GM12878 (cell line): ENCODE data around the gene LRRC57. TPM values are rescaled to one million over a fixed set of nuclear protein-coding genes. Genes with fewer than 3 reads are reported as not detected.

ENCODE experiments used
- ATAC-seq: fragments of 200-7000 bp; cut with Tn5 transposase; 3 replicates; pipeline ENCODE4 v1.9.1; 2020; ENCODE audit warnings: mild to moderate bottlenecking, moderate library complexity
- BruUV-seq: library from RNA; stranded (reverse); fragments of 400-500 nt; replicated peaks from 2 replicates; lab custom pipeline; 2021; lab: Mats Ljungman, UMichigan
- CTCF ChIA-PET: fragments of 300-600 bp; sonication (Branson Sonifier 250); formaldehyde crosslinking; extraction: SDS; loops from one replicate; lab custom pipeline; 2021; ENCODE audit warnings: inconsistent platforms; lab: Yijun Ruan, JAX
- POLR2A ChIA-PET: fragments of 350-600 bp; formaldehyde crosslinking; extraction: SDS; loops from one replicate; lab custom pipeline; 2021; ENCODE audit warnings: inconsistent platforms; lab: Charles Lee
- RAD21 ChIA-PET: fragments of 300-600 bp; sonication (Branson Sonifier 250); formaldehyde crosslinking; loops from one replicate; lab custom pipeline; 2023; ENCODE audit warnings: antibody characterized with exemption; ENCODE audit not compliant: unreplicated experiment; lab: Charles Lee
- SMC1A ChIA-PET: fragments of 300-600 bp; sonication (Branson Sonifier 250); formaldehyde crosslinking; loops from one replicate; lab custom pipeline; 2023; ENCODE audit not compliant: unreplicated experiment, uncharacterized antibody; lab: Charles Lee
- DNase-seq: peaks from one replicate; pipeline ENCODE4 v3.0.0-alpha.2; 2011; ENCODE audit warnings: low read depth, low spot score
- FAIRE-seq: peaks from 3 replicates; lab custom pipeline; 2011; peaks lifted over from hg19 to GRCh38; lab: Jason Lieb, UNC
- H2AFZ ChIP-seq: 2 replicates; pipeline ENCODE4 v1.6.0; 2011; ENCODE audit warnings: low read depth, low read length, control low read depth; ENCODE audit not compliant: control insufficient read depth
- H3K27ac ChIP-seq: 2 replicates; pipeline ENCODE4 v1.5.1; 2011; ENCODE audit warnings: control low read depth; ENCODE audit not compliant: control insufficient read depth, insufficient read depth
- H3K27me3 ChIP-seq, 2 experiments: replicated peaks in 1 of 2; 2 replicates each; pipeline versions ENCODE4 v1.6.0 to v1.6.1; 2011; ENCODE audit warnings: low read length in 1 of 2; ENCODE audit not compliant: control insufficient read depth in 2 of 2, insufficient read depth in 2 of 2
- H3K36me3 ChIP-seq, 2 experiments: 2 replicates each; pipeline ENCODE4 v1.5.1; 2011; ENCODE audit warnings: low read length in 1 of 2; ENCODE audit not compliant: control insufficient read depth in 2 of 2, insufficient read depth in 2 of 2
- H3K4me1 ChIP-seq: 2 replicates; pipeline ENCODE4 v1.6.1; 2011; ENCODE audit warnings: mild to moderate bottlenecking, low read length, moderate library complexity, mixed read lengths; ENCODE audit not compliant: control insufficient read depth, insufficient read depth
- H3K4me2 ChIP-seq: 2 replicates; pipeline ENCODE4 v1.6.0; 2011; ENCODE audit warnings: control low read depth; ENCODE audit not compliant: control insufficient read depth, insufficient read depth
- H3K4me3 ChIP-seq: fragments of 200-600 bp; sonication (generic); 2 replicates; pipeline ENCODE4 v1.5.1; 2016
- H3K79me2 ChIP-seq: 2 replicates; pipeline ENCODE4 v1.6.0; 2011; ENCODE audit warnings: low read length; ENCODE audit not compliant: control insufficient read depth, insufficient read depth
- H3K9ac ChIP-seq: 2 replicates; pipeline ENCODE4 v1.8.0; 2011; ENCODE audit warnings: low read length, control low read depth, mixed read lengths; ENCODE audit not compliant: control insufficient read depth, insufficient read depth
- H3K9me3 ChIP-seq: replicated peaks from 3 replicates; pipeline ENCODE4 v1.5.1; 2011; ENCODE audit warnings: mild to moderate bottlenecking, low read length; ENCODE audit not compliant: control insufficient read depth, insufficient read depth
- H4K20me1 ChIP-seq: 2 replicates; pipeline ENCODE4 v1.6.0; 2011; ENCODE audit not compliant: control insufficient read depth, insufficient read depth
- ASH2L ChIP-seq: fragments of 300-600, 200-600 bp; sonication (generic); IDR thresholded peaks from 2 replicates; pipeline ENCODE4 v1.6.1; 2017; ENCODE audit warnings: low read depth, mild to moderate bottlenecking, borderline replicate concordance
- EZH2 ChIP-seq: IDR thresholded peaks from 2 replicates; pipeline ENCODE4 v1.6.1; 2012; ENCODE audit warnings: low read depth, mild to moderate bottlenecking, control low read depth, inconsistent platforms, low read length, borderline replicate concordance; ENCODE audit not compliant: control insufficient read depth
- FOXM1 ChIP-seq: IDR thresholded peaks from 2 replicates; pipeline ENCODE4 v1.6.1; 2012; ENCODE audit warnings: low read depth, mild to moderate bottlenecking, inconsistent platforms, low read length, moderate library complexity
- KAT2A ChIP-seq: conservative IDR thresholded peaks from 2 replicates; pipeline ENCODE4 v1.6.1; 2011; ENCODE audit warnings: low read depth, low read length; ENCODE audit not compliant: control insufficient read depth
- MYB ChIP-seq: fragments of 150-350 bp; IDR thresholded peaks from 2 replicates; pipeline ENCODE4 v1.6.1; 2014; ENCODE audit warnings: mild to moderate bottlenecking, low read depth, low read length, borderline replicate concordance
- SPI1 ChIP-seq: IDR thresholded peaks from 2 replicates; pipeline ENCODE4 v1.6.1; 2011; ENCODE audit warnings: low read depth, mild to moderate bottlenecking, low read length, moderate library complexity, borderline replicate concordance; ENCODE audit not compliant: insufficient read depth
- ZBTB40 ChIP-seq: fragments of 450-650 bp; IDR thresholded peaks from 2 replicates; pipeline ENCODE4 v1.6.1; 2016; ENCODE audit warnings: mild to moderate bottlenecking, moderate library complexity, borderline replicate concordance
- ZNF207 ChIP-seq: fragments of 450-650 bp; IDR thresholded peaks from 2 replicates; pipeline ENCODE4 v1.6.1; 2014; ENCODE audit warnings: antibody characterized with exemption, mild to moderate bottlenecking, borderline replicate concordance
- WGBS: methylation state at CpG from one replicate; pipeline ENCODE4 v1.1.6; 2016; ENCODE audit warnings: low lambda C conversion rate; ENCODE audit not compliant: insufficient replicate concordance, insufficient coverage; ENCODE audit errors: missing lambda C conversion rate; 5-methylcytosine and 5-hydroxymethylcytosine counted together
- in situ Hi-C: fragments of 300-500 bp; cut with MboI; formaldehyde crosslinking; loops from 9 replicates; pipeline ENCODE4 v1.14.3; 2018; ENCODE audit warnings: mixed read lengths
- intact Hi-C: fragments of 100-400 bp; cut with micrococcal nuclease; formaldehyde crosslinking; loops from one replicate; pipeline ENCODE4 v1.14.2; 2022; ENCODE audit not compliant: unreplicated experiment
- polyA plus RNA-seq, 11 experiments: library from polyadenylated mRNA; depleted of rRNA in 4 of 11; unstranded in 6 of 11; stranded (reverse) in 5 of 11; fragments of >200 nt; fragmentation: Nextera tagmentation in 4 of 11; fragmentation: Illumina TruSeq in 1 of 11; extraction: Ambion mirVana in 4 of 11; extraction: Trizol in 1 of 11; gene quantifications; 1 replicate in 1 of 11; 2 replicates in 10 of 11; pipeline versions ENCODE4 v1.2.1 to v1.2.3, GENCODE V29; 2011 to 2016; ENCODE audit warnings: inconsistent platforms in 2 of 11, missing spikeins in 2 of 11, low read depth in 1 of 11
- total RNA-seq, 4 experiments: library from RNA; depleted of rRNA in 3 of 4; stranded (reverse); fragments of >200 nt in 3 of 4; fragmentation: Illumina TruSeq in 1 of 4; extraction: Trizol in 1 of 4; gene quantifications; 2 replicates each; pipeline versions ENCODE4 v1.2.1 to v1.2.3, GENCODE V29; 2013 to 2021

Gene LRRC57
- total and polyA plus RNA-seq, 10 of the 15 experiments (the other 5 are each of a cell fraction or from before 2014, with no cell fraction given): 5.2 to 15.7 (median 9.6) TPM

- Histone ChIP-seq H3K4me1 (peaks cover 8% of the 10 kb centered on the region; the same call in 1 of the 2 replicates), H3K4me2 (no peak overlapping the region), H4K20me1 (no peaks in the 10 kb centered on the region), H3K36me3 (peaks cover 0 to 12% of the 10 kb centered on the region in 2 experiments; a peak in 2 of 4 replicates), H3K27ac (no peak overlapping the region), H3K9me3 (no peaks in the 10 kb centered on the region), H3K4me3 (no peak overlapping the region), H2AFZ (no peak overlapping the region), H3K9ac (no peak overlapping the region), H3K27me3 (no peaks in the 10 kb centered on the region), H3K79me2 (peaks cover 15% of the 10 kb centered on the region)
- TF ChIP-seq MYB: no peak
- SMC1A ChIA-PET: interaction anchor here (0.8 to 1.6 kb wide), 6 partner anchors 11 to 139 kb away, joined by 3 to 4 read pairs (median 3); partner anchors contain the start of gene ZNF106
- 85% methylated on average over 4 of the region's 4 CpGs for WGBS
- POLR2A ChIA-PET: interaction anchor here (0.5 to 1.0 kb wide), 4 partner anchors 13 to 341 kb away, joined by 3 to 5 read pairs (median 4); partner anchors contain the start of gene VPS39
- RAD21 ChIA-PET: interaction anchor here (0.9 kb wide), 1 partner anchor 97 kb away, joined by 3 read pairs; no protein-coding TSS in a partner anchor
- no TSS peak for BruUV-seq
- ATAC-seq (no peak), DNase-seq (no peak), FAIRE-seq (no peak)
- CTCF ChIA-PET: interaction anchor here (0.9 to 1.2 kb wide), 3 partner anchors 9 to 19 kb away, joined by 3 to 5 read pairs (median 3); no protein-coding TSS in a partner anchor
- intact Hi-C loops: no loop called here
- in situ Hi-C loops: no loop called here
Observed at GRCh38 chr15:42510258-42511006, 38.2 kb downstream of the LRRC57 start.

GRCh38 chr15:42508263-42508690 is 40.3 kb downstream of the LRRC57 start:
- peaks cover 24% of the 10 kb centered on the region; the same call in 1 of the 2 replicates for H3K4me1 ChIP-seq
- H3K79me2 ChIP-seq: peaks cover 31% of the 10 kb centered on the region
- H4K20me1 ChIP-seq: no peaks in the 10 kb centered on the region
- RAD21 ChIA-PET: no interaction called here
- H3K27me3 ChIP-seq: no peaks in the 10 kb centered on the region
- no peak overlapping the region for H3K4me3 ChIP-seq
- in situ Hi-C loops (no loop called here), intact Hi-C loops (no loop called here)
- WGBS: 90% methylated on average over 7 of the region's 9 CpGs
- no peak overlapping the region for H3K9ac ChIP-seq
- TF ChIP-seq SPI1 (no peak), FOXM1 (no peak), KAT2A (no peak), ZBTB40 (no peak), ZNF207 (no peak), ASH2L (no peak), EZH2 (no peak)
- BruUV-seq: no TSS peak
- no peak overlapping the region for H3K27ac ChIP-seq
- DNase-seq: no peak
- H2AFZ ChIP-seq: no peak overlapping the region
- CTCF ChIA-PET: no interaction called here
- no peak overlapping the region for H3K4me2 ChIP-seq
- no peak for FAIRE-seq
- ATAC-seq: no peak
- H3K36me3 ChIP-seq: peaks cover 0 to 5% of the 10 kb centered on the region in 2 experiments; a peak in 1 of 4 replicates
- SMC1A ChIA-PET: no interaction called here
- POLR2A ChIA-PET: no interaction called here
- no peaks in the 10 kb centered on the region for H3K9me3 ChIP-seq
